Measurements from ENCODE around the gene HMCN1.

- TF ChIP-seq POLR2AphosphoS5 (IDR thresholded peaks at IDR 0.05; ENCODE audit: low read depth, low read length) (no peak), REST (IDR thresholded peaks at IDR 0.05; ENCODE audit: insufficient read depth in 1 of 2, low read depth in 2 of 2, low read length in 2 of 2) (no peak), TAF1 (IDR thresholded peaks at IDR 0.05; ENCODE audit: borderline replicate concordance, insufficient read depth, low read length) (no peak), FOXP2 (optimal IDR thresholded peaks at IDR 0.05; ENCODE audit: borderline replicate concordance, extremely low read depth, extremely low read length, insufficient read depth) (no peak)
Measured at GRCh38 chr1:185788386-185788785, 54.2 kb downstream of the HMCN1 start.
